Tibial artery (tissue), 4 donors: Measurements from ENCODE around the gene PDE9A.
"Not testable (repeated sequence)": the region's sequence is repeated elsewhere in the genome, so short reads cannot be mapped to it uniquely, and the experiment has no call there.

Experiments
- DNase-seq, 2 donors: peaks; one replicate each; pipeline ENCODE4 v3.0.0-alpha.2; 2019
- H3K27ac ChIP-seq, 2 donors: fragments of 200-600 bp; sonication (generic) in 1 of 2; 1 replicate in 1 of 2; 2 replicates in 1 of 2; pipeline ENCODE4 v1.5.1; 2018 to 2019; ENCODE audit warnings: mild to moderate bottlenecking in 1 of 2
- H3K27me3 ChIP-seq, 2 donors: fragments of 200-600 bp; sonication (generic) in 1 of 2; one replicate each; pipeline versions ENCODE4 v1.5.1 to v1.6.0; 2016 to 2019
- H3K36me3 ChIP-seq, 3 donors: fragments of 200-600 bp; sonication (generic) in 2 of 3; one replicate each; pipeline ENCODE4 v1.5.1; 2016 to 2019; ENCODE audit warnings: mild to moderate bottlenecking in 2 of 3
- H3K4me1 ChIP-seq, 4 donors: fragments of 200-600 bp; sonication (generic) in 2 of 4; 1 replicate in 3 of 4; 2 replicates in 1 of 4; pipeline ENCODE4 v1.5.1; 2016 to 2019
- H3K4me3 ChIP-seq, 2 donors: fragments of 200-600 bp; sonication (generic) in 1 of 2; 1 replicate in 1 of 2; 2 replicates in 1 of 2; pipeline ENCODE4 v1.5.1; 2018 to 2019; ENCODE audit warnings: mild to moderate bottlenecking in 2 of 2
- H3K9me3 ChIP-seq, 3 donors: fragments of 200-600 bp; sonication (generic) in 1 of 3; one replicate each; pipeline ENCODE4 v1.5.1; 2016 to 2019
- CTCF ChIP-seq, 2 experiments: fragments of 200-600 bp in 1 of 2; fragments of 450-650 bp in 1 of 2; IDR thresholded peaks; one replicate each; pipeline ENCODE4 v1.5.1; 2017 to 2019; ENCODE audit warnings: antibody characterized with exemption in 2 of 2, mild to moderate bottlenecking in 1 of 2, moderate library complexity in 1 of 2
- intact Hi-C: fragments of 100-400 bp; cut with DNase I; formaldehyde crosslinking; loops from one replicate; pipeline ENCODE4 v1.15.0; 2023; ENCODE audit warnings: low total_unique reads

The PDE9A gene

GRCh38 chr21:42711667-42712066 is 58.2 kb downstream of the PDE9A start:
- Histone ChIP-seq H3K27me3 (peaks cover 0 to 4% of the 10 kb centered on the region in 2 donors), H3K4me3 (no peak overlapping the region), H3K4me1 (no peaks in the 10 kb centered on the region), H3K9me3 (no peaks in the 10 kb centered on the region), H3K36me3 (no peaks in the 10 kb centered on the region), H3K27ac (no peak overlapping the region)
- no peak for TF ChIP-seq CTCF (IDR thresholded peaks at IDR 0.05)
- DNase-seq: no peak
- intact Hi-C loops: no loop called here

- H3K9me3 ChIP-seq, H3K4me1 ChIP-seq, H3K36me3 ChIP-seq, H3K4me3 ChIP-seq, H3K27ac ChIP-seq, intact Hi-C loops, DNase-seq, H3K27me3 ChIP-seq: not testable (repeated sequence)
These were observed 62.0 kb downstream of the PDE9A start for GRCh38 chr21:42715427-42715826.

GRCh38 chr21:42716074-42716473 is 62.7 kb downstream of the PDE9A start:
- Histone ChIP-seq H3K27me3 (no peaks in the 10 kb centered on the region), H3K9me3 (no peaks in the 10 kb centered on the region), H3K36me3 (no peaks in the 10 kb centered on the region), H3K4me3 (no peak overlapping the region), H3K4me1 (no peaks in the 10 kb centered on the region), H3K27ac (no peak overlapping the region)
- no peak for TF ChIP-seq CTCF (IDR thresholded peaks at IDR 0.05)
- intact Hi-C loops: no loop called here
- DNase-seq: no peak

- H3K27me3 ChIP-seq, intact Hi-C loops, H3K4me3 ChIP-seq, H3K27ac ChIP-seq, H3K36me3 ChIP-seq, H3K9me3 ChIP-seq, DNase-seq, H3K4me1 ChIP-seq: not testable (repeated sequence)
These were observed 67.1 kb downstream of the PDE9A start for GRCh38 chr21:42720484-42720883.

GRCh38 chr21:42721341-42721824 is 68.0 kb downstream of the PDE9A start:
- Histone ChIP-seq H3K27ac (no peak overlapping the region), H3K36me3 (no peaks in the 10 kb centered on the region), H3K4me1 (peaks cover 0 to 6% (median 2%) of the 10 kb centered on the region in 4 donors), H3K9me3 (no peaks in the 10 kb centered on the region), H3K27me3 (no peaks in the 10 kb centered on the region), H3K4me3 (no peak overlapping the region)
- DNase-seq: no peak
- TF ChIP-seq CTCF (IDR thresholded peaks at IDR 0.05): no peak
- intact Hi-C loops: no loop called here

GRCh38 chr21:42722153-42722552 is 68.7 kb downstream of the PDE9A start:
- H3K4me3 ChIP-seq: no peak overlapping the region
- no peaks in the 10 kb centered on the region for H3K27me3 ChIP-seq
- H3K4me1 ChIP-seq: peaks cover 0 to 6% (median 2%) of the 10 kb centered on the region in 4 donors
- no peak for DNase-seq
- intact Hi-C loops: no loop called here
- no peak overlapping the region for H3K27ac ChIP-seq
- no peaks in the 10 kb centered on the region for H3K36me3 ChIP-seq
- no peak for TF ChIP-seq CTCF (IDR thresholded peaks at IDR 0.05)
- no peaks in the 10 kb centered on the region for H3K9me3 ChIP-seq

GRCh38 chr21:42722808-42723473 is 69.5 kb downstream of the PDE9A start:
- Histone ChIP-seq H3K9me3 (no peaks in the 10 kb centered on the region), H3K36me3 (no peaks in the 10 kb centered on the region), H3K4me1 (peaks cover 0 to 6% (median 2%) of the 10 kb centered on the region in 4 donors), H3K27ac (no peak overlapping the region), H3K4me3 (no peak overlapping the region), H3K27me3 (no peaks in the 10 kb centered on the region)
- intact Hi-C loops: no loop called here
- DNase-seq: no peak
- no peak for TF ChIP-seq CTCF (IDR thresholded peaks at IDR 0.05)
